ENCODE data around the gene ANKRD16.
"Not testable (repeated sequence)": the region's sequence is repeated elsewhere in the genome, so short reads cannot be mapped to it uniquely, and the experiment has no call there.

The ANKRD16 gene

GRCh38 chr10:5889624-5890451 lies at the start of gene ANKRD16, which contains the start of gene FBH1:
ANKRD16 (minus strand) TSS chr10:5889893; CDS start chr10:5889354, 539 bp downstream.
FBH1 (plus strand) TSS chr10:5890243; CDS start chr10:5890346, 103 bp downstream.
- DNase-seq = peak; percentile 97

GRCh38 chr10:5938291-5938690 lies 48.6 kb upstream of the ANKRD16 start:
- no peak for DNase-seq

GRCh38 chr10:5937016-5937415 lies 47.3 kb upstream of the ANKRD16 start:
- no peak for DNase-seq

- no peak for DNase-seq
Measured at GRCh38 chr10:5935628-5936027, 45.9 kb upstream of the ANKRD16 start.

- peak; percentile 93 for DNase-seq
Measured at GRCh38 chr10:5933909-5934546, 44.3 kb upstream of the ANKRD16 start.

GRCh38 chr10:5932345-5932744 lies 42.7 kb upstream of the ANKRD16 start:
- DNase-seq = no peak

GRCh38 chr10:5930272-5930671 lies 40.6 kb upstream of the ANKRD16 start:
- DNase-seq = no peak

- DNase-seq = no peak
Measured at GRCh38 chr10:5929442-5929841, 39.7 kb upstream of the ANKRD16 start.

- DNase-seq = no peak
Measured at GRCh38 chr10:5927306-5927705, 37.6 kb upstream of the ANKRD16 start.

- no peak for DNase-seq
Measured at GRCh38 chr10:5924889-5925288, 35.2 kb upstream of the ANKRD16 start.

- no peak for DNase-seq
Measured at GRCh38 chr10:5921746-5922145, 32.1 kb upstream of the ANKRD16 start.

GRCh38 chr10:5919568-5919967 lies 29.9 kb upstream of the ANKRD16 start:
- DNase-seq = no peak

GRCh38 chr10:5918763-5919162 lies 29.1 kb upstream of the ANKRD16 start:
- DNase-seq = no peak

GRCh38 chr10:5917305-5917704 lies 27.6 kb upstream of the ANKRD16 start:
- no peak for DNase-seq

- DNase-seq = peak; percentile 30
Measured at GRCh38 chr10:5915451-5915850, 25.8 kb upstream of the ANKRD16 start.

GRCh38 chr10:5913736-5914135 lies 24.0 kb upstream of the ANKRD16 start:
- DNase-seq = no peak

- no peak for DNase-seq
Measured at GRCh38 chr10:5911670-5912069, 22.0 kb upstream of the ANKRD16 start.

- DNase-seq = no peak
Measured at GRCh38 chr10:5910323-5911100, 20.8 kb upstream of the ANKRD16 start.

- DNase-seq = not testable (repeated sequence)
Measured at GRCh38 chr10:5908676-5909075, 19.0 kb upstream of the ANKRD16 start.

GRCh38 chr10:5906651-5907050 lies 17.0 kb upstream of the ANKRD16 start:
- no peak for DNase-seq

GRCh38 chr10:5905854-5906507 lies 16.3 kb upstream of the ANKRD16 start:
- no peak for DNase-seq

- no peak for DNase-seq
Measured at GRCh38 chr10:5904227-5904626, 14.5 kb upstream of the ANKRD16 start.

GRCh38 chr10:5903563-5903962 lies 13.9 kb upstream of the ANKRD16 start:
- no peak for DNase-seq
